HepG2 (cell line): ENCODE data around the gene COQ10B. TPM values are rescaled to one million over a fixed set of nuclear protein-coding genes. Genes with fewer than 3 reads are reported as not detected.

ENCODE experiments used
- BCLAF1 ChIP-seq: fragments of 450-650 bp; IDR thresholded peaks from 2 replicates; pipeline ENCODE4 v1.6.1; 2017; ENCODE audit warnings: mild to moderate bottlenecking
- CBFB ChIP-seq: sonication (generic); formaldehyde crosslinking; IDR thresholded peaks from 2 replicates; pipeline ENCODE4 v1.4.0; 2020; ENCODE audit warnings: missing genetic modification reagents
- CEBPB ChIP-seq: IDR thresholded peaks from 2 replicates; pipeline ENCODE4 v1.6.1; 2011; ENCODE audit warnings: low read depth, low read length, improper control_type of control experiment, borderline replicate concordance
- HIC2 ChIP-seq: sonication (generic); formaldehyde crosslinking; IDR thresholded peaks from 2 replicates; pipeline ENCODE4 v1.9.0; 2022; ENCODE audit warnings: low read depth, missing genetic modification reagents
- HNRNPL ChIP-seq: fragments of 200-400 bp; formaldehyde crosslinking; IDR thresholded peaks from 2 replicates; pipeline ENCODE4 v1.6.1; 2017; ENCODE audit warnings: mild to moderate bottlenecking, low read depth, low read length
- KDM5A ChIP-seq: fragments of 200-600 bp; sonication (generic); IDR thresholded peaks from 2 replicates; pipeline ENCODE4 v1.7.0; 2018; ENCODE audit warnings: antibody characterized with exemption, mild to moderate bottlenecking, low read length, borderline replicate concordance
- NR2C2 ChIP-seq: sonication (generic); formaldehyde crosslinking; IDR thresholded peaks from 2 replicates; pipeline ENCODE4 v1.4.0; 2020; ENCODE audit warnings: missing genetic modification reagents, mild to moderate bottlenecking, moderate library complexity, borderline replicate concordance
- NR3C1 ChIP-seq: sonication (generic); formaldehyde crosslinking; IDR thresholded peaks from 2 replicates; pipeline ENCODE4 v1.4.0; 2020; ENCODE audit warnings: missing genetic modification reagents
- PLRG1 ChIP-seq: fragments of 450-650 bp; conservative IDR thresholded peaks from 2 replicates; pipeline ENCODE4 v1.6.1; 2016
- SAP130 ChIP-seq: IDR thresholded peaks from 2 replicates; pipeline ENCODE4 v1.6.1; 2016; ENCODE audit warnings: low read depth
- SP2 ChIP-seq: sonication (generic); formaldehyde crosslinking; IDR thresholded peaks from 2 replicates; pipeline ENCODE4 v1.5.1; 2020; ENCODE audit warnings: mild to moderate bottlenecking, missing genetic modification reagents
- SP4 ChIP-seq: sonication (generic); formaldehyde crosslinking; IDR thresholded peaks from 2 replicates; pipeline ENCODE4 v1.8.1; 2023; ENCODE audit warnings: mild to moderate bottlenecking, missing genetic modification reagents
- THRA ChIP-seq: sonication (generic); formaldehyde crosslinking; IDR thresholded peaks from 2 replicates; pipeline ENCODE4 v1.4.0; 2020; ENCODE audit warnings: missing genetic modification reagents, borderline replicate concordance
- ZNF546 ChIP-seq: sonication (generic); formaldehyde crosslinking; conservative IDR thresholded peaks from 2 replicates; pipeline ENCODE4 v1.8.1; 2023; ENCODE audit warnings: mild to moderate bottlenecking, missing genetic modification reagents
- ZNF547 ChIP-seq: sonication (generic); formaldehyde crosslinking; IDR thresholded peaks from 2 replicates; pipeline ENCODE4 v1.5.1; 2020; ENCODE audit warnings: mild to moderate bottlenecking, missing genetic modification reagents
- polyA plus RNA-seq, 8 experiments: library from polyadenylated mRNA; depleted of rRNA in 3 of 8; stranded (reverse) in 7 of 8; unstranded in 1 of 8; fragments of >200 nt; fragmentation: Illumina TruSeq in 4 of 8; extraction: Trizol in 4 of 8; gene quantifications; 2 replicates each; pipeline versions ENCODE4 v1.2.1 to v1.2.3, GENCODE V29; 2011 to 2016; ENCODE audit warnings: low read depth in 4 of 8, missing spikeins in 1 of 8, mixed read lengths in 1 of 8; ENCODE audit not compliant: insufficient read depth in 1 of 8
- total RNA-seq, 5 experiments: library from RNA; depleted of rRNA; stranded (reverse); fragments of >200 nt; fragmentation: Illumina TruSeq; extraction: Trizol; gene quantifications; 2 replicates each; pipeline ENCODE4 v1.2.3, GENCODE V29; 2016; ENCODE audit warnings: low read depth in 1 of 5
- TF ChIP-seq, protein P1 (sequence below), 2 experiments: IDR thresholded peaks; 2 replicates each; pipeline ENCODE4 v1.6.1; 2011 to 2012; ENCODE audit warnings: low read length in 2 of 2, borderline replicate concordance in 1 of 2, low read depth in 1 of 2, mild to moderate bottlenecking in 1 of 2, moderate library complexity in 1 of 2

COQ10B gene
- total and polyA plus RNA-seq, 2 of the 13 experiments (the other 11 are each of a cell fraction or from before 2014, with no cell fraction given) = 4.6 to 34.9 TPM

DNA sequence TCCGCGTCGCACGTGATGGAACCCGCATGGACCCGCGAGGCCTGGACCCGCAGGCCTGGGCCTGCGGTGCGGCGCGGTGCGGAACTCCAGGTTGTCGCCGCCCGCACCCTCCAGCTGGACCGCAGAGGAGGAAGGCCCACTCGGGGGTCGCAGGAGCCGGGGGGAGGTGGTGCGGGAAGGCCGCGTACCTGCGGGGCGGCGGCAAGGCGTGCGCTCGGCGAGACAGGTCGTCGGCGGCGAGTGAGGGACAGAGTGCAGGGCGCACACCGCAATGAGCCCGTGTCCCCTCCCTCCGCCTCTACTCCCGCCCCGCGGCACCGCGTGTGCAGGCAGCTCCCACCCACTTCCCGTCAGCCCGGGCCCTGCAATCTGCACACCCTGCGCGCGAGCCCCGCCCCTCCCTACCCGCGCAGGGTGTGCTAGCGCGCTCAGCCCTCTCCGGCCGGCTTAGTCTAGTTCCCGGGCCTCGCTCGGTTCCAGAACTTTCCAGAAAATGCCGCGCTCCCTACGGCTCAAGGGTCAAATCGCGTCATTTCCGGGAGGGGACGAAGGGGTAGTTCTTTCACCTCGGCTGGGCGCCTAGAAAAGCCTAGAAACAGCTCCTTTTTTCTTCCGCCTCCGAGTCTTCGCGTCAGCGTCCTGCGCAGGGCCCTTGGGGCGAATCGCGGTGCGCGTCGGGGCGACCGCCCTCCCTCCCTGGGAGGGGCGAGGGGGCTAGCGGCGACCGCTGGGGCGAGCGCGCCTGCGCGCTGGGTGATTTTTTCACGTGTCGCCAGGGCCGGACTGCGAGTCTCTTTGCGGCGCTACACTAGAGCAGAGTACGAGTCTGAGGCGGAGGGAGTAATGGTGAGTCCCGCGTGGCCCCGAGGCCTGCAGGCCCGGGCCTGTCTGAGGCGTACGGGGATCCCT, 46.5 kb downstream of the COQ10B start, which contains the start of the genes HSPD1 and HSPE1 (continued):
- TF ChIP-seq SP2 (peak; percentile 84), HNRNPL (peak; percentile 43), ZNF547 (CRISPR knock-in tag) (peak; percentile 97), CBFB (CRISPR knock-in tag) (peak; percentile 93), BCLAF1 (no peak), PLRG1 (no peak), NR2C2 (CRISPR knock-in tag) (peak; percentile 98), ZNF546 (peak; percentile 96), CEBPB (no peak), SP4 (CRISPR knock-in tag) (peak; percentile 100), THRA (CRISPR knock-in tag) (peak; percentile 89), KDM5A (no peak; the same call in 1 of the 2 replicates), SAP130 (CRISPR knock-in tag) (peak; percentile 90), NR3C1 (CRISPR knock-in tag) (0 out of 2 replicates have a peak, but pooled peaks have one; percentile 85), HIC2 (CRISPR knock-in tag) (peak; percentile 58; the same call in 1 of the 2 replicates)
- TF ChIP-seq, protein P1, sequence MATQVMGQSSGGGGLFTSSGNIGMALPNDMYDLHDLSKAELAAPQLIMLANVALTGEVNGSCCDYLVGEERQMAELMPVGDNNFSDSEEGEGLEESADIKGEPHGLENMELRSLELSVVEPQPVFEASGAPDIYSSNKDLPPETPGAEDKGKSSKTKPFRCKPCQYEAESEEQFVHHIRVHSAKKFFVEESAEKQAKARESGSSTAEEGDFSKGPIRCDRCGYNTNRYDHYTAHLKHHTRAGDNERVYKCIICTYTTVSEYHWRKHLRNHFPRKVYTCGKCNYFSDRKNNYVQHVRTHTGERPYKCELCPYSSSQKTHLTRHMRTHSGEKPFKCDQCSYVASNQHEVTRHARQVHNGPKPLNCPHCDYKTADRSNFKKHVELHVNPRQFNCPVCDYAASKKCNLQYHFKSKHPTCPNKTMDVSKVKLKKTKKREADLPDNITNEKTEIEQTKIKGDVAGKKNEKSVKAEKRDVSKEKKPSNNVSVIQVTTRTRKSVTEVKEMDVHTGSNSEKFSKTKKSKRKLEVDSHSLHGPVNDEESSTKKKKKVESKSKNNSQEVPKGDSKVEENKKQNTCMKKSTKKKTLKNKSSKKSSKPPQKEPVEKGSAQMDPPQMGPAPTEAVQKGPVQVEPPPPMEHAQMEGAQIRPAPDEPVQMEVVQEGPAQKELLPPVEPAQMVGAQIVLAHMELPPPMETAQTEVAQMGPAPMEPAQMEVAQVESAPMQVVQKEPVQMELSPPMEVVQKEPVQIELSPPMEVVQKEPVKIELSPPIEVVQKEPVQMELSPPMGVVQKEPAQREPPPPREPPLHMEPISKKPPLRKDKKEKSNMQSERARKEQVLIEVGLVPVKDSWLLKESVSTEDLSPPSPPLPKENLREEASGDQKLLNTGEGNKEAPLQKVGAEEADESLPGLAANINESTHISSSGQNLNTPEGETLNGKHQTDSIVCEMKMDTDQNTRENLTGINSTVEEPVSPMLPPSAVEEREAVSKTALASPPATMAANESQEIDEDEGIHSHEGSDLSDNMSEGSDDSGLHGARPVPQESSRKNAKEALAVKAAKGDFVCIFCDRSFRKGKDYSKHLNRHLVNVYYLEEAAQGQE (IDR thresholded peaks at IDR 0.05; ENCODE audit: borderline replicate concordance in 1 of 2, low read depth in 1 of 2, low read length in 2 of 2) = peak in 1 of 2 experiments; percentile 83; a peak in 3 of 4 replicates
